ENCODE measurements around the gene ACTN4.
"Not testable (repeated sequence)": the region's sequence is repeated elsewhere in the genome, so short reads cannot be mapped to it uniquely, and the experiment has no call there.

Gene ACTN4

DNA sequence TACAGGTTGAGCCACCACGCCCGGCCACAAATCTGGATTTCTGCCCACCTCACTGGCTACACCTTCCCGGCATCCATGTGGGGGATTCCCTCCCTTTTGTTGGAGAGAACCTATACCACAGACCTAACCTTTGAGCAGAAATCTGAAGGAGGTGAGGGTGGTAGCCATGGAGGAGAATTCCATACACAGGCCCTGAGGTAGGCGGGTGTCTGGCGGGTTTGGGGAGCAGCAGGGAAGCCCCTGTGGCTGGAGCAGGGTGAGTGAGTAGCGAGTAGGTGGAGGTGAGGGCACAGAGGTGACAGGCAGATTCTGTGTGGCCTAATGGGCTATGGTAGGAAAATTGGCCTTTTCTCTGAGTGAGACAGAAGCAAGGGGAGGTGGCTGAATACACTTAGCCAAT, 17.9 kb upstream of the ACTN4 start:
- H3K4me3 Mint-ChIP-seq = no peak overlapping the region
- H3K36me3 Mint-ChIP-seq = peaks cover 44 to 64% of the 10 kb centered on the region in 2 donors
- H3K4me1 Mint-ChIP-seq = peaks cover 8 to 28% of the 10 kb centered on the region in 2 donors
- no peak for ATAC-seq (replicated peaks)
- DNase-seq = no peak
- H3K27me3 Mint-ChIP-seq = no peaks in the 10 kb centered on the region
- H3K27ac Mint-ChIP-seq = peak overlapping the region; percentile 73
- H3K9me3 Mint-ChIP-seq = peaks cover 0 to 3% of the 10 kb centered on the region in 2 donors

DNA sequence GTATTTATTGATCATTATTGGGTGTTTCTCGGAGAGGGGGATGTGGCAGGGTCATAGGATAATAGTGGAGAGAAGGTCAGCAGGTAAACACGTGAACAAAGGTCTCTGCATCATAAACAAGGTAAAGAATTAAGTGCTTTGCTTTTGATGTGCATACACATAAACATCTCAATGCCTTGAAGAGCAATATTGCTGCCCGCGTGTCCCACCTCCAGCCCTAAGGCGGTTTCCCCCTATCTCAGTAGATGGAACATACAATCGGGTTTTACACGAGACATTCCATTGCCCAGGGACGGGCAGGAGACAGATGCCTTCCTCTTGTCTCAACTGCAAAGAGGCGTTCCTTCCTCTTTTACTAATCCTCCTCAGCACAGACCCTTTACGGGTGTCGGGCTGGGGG, 16.1 kb upstream of the ACTN4 start:
- H3K4me3 Mint-ChIP-seq; H3K27me3 Mint-ChIP-seq; ATAC-seq (replicated peaks); H3K9me3 Mint-ChIP-seq; DNase-seq: not testable (repeated sequence)
- Mint-ChIP-seq H3K4me1 (peaks cover 15 to 36% of the 10 kb centered on the region in 2 donors), H3K27ac (peak overlapping the region; percentile 20), H3K36me3 (peaks cover 47 to 65% of the 10 kb centered on the region in 2 donors)

DNA sequence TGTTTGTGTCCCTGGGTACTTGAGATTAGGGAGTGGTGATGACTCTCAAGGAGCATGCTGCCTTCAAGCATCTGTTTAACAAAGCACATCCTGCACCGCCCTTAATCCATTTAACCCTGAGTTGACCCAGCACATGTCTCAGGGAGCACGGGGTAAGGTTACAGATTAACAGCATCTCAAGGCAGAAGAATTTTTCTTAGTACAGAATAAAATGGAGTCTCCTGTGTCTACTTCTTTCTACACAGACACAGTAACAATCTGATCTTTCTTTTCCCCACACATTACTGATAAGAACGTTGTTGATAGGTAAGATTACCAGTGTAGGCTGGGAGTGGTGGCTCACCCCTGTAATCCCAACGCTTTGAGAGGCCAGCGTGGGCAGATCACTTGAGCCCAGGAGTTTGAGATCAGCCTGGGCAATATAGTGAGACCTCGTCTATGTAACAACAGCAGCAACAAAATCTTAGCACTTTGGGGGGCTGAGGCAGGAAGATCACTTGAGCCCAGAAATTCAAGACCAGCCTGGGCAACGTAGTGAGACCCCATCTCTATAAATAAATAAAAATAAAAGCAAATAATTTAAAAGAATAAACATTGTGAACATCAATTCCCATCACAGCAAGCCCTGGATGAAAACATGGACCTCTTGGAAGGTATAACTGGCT, 15.5 kb upstream of the ACTN4 start:
- not testable (repeated sequence) for H3K27ac Mint-ChIP-seq, H3K9me3 Mint-ChIP-seq
- H3K36me3 Mint-ChIP-seq = peaks cover 46 to 65% of the 10 kb centered on the region in 2 donors

DNA sequence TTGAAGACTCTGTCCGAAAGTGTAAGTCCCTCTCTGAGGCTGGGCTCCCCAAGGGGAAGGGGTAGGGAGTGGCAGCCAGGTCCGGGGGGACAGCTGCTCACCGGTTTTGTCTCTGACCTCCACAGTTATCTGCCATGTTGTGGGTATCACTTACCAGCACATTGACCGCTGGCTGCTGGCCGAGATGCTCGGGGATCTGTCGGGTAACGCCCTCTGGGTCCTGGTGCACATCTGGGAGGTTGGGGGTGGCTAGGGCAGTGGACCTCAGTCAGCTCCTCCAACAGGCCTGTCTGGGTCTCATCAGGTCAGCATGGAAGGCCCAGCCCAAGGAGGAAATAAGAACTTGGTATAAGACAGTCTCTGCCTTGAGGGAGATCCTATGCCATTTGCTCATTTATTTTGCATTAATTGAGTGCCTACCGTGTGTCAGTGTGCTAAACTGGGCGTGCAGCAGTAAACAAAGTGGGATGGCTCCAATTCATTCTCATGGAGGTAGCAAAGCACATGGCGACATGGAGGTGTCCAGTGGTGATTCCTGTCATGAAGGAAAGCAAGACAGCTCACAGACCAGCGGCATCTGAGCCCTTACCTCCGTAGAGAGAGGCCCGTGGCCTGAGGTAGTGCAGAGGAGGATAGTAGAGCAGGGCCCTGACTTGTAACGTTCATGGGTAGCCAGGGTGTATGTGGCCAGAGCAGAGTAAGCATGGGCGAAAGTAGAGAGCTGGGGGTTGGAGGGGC, 14.8 kb upstream of the ACTN4 start:
- DNase-seq = no peak
- Mint-ChIP-seq H3K4me3 (no peak overlapping the region), H3K4me1 (peaks cover 21 to 42% of the 10 kb centered on the region in 2 donors), H3K36me3 (peaks cover 45 to 66% of the 10 kb centered on the region in 2 donors), H3K27ac (peak overlapping the region; percentile 16), H3K27me3 (no peaks in the 10 kb centered on the region), H3K9me3 (peaks cover 0 to 3% of the 10 kb centered on the region in 2 donors)
- no peak for ATAC-seq (replicated peaks)

More for the DNA sequence above, 15.5 kb upstream of the ACTN4 start:
- ATAC-seq (replicated peaks); H3K27me3 Mint-ChIP-seq; DNase-seq; H3K4me3 Mint-ChIP-seq: not testable (repeated sequence)
- H3K4me1 Mint-ChIP-seq = peaks cover 19 to 36% of the 10 kb centered on the region in 2 donors

DNA sequence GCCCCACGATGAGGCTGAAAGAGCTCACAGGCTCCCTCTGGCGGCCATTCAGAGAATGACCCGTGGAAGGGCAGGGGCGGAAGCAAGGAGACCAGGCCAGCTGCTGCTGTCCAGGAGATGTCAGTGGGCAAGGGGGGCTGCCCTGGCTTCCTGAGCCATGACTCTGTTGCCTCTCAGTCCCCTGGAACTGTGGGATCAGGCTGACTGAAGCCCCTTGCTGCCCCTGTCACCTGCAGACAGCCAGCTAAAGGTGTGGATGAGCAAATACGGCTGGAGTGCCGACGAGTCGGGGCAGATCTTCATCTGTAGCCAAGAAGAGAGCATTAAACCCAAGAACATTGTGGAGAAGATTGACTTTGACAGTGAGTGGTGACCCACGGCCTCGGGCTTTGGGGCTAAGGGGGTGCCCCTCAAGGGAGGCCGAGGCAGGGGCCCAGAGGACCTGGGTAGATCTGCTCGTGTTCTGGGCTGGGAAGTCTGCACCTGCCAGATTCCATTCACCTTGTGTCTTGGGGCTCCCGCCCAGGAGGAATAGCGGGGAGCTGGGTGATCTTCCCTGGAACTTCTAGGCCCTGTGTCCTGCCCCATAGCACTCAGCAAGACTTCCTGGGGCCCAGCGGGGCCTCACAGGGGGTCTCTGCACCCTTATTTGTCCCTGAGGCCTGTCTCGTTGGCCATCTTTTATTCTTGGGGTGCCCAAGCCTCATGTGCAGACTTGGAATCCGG, 12.5 kb upstream of the ACTN4 start:
- H3K27ac Mint-ChIP-seq = peak overlapping the region; percentile 94
- DNase-seq (peak; percentile 57), ATAC-seq (replicated peaks) (peak in 1 of 2 donors; percentile 35)
- peaks cover 19 to 35% of the 10 kb centered on the region in 2 donors for H3K4me1 Mint-ChIP-seq
- H3K4me3 Mint-ChIP-seq = peak overlapping the region in 1 of 2 donors; percentile 58
- H3K9me3 Mint-ChIP-seq = peaks cover 0 to 3% of the 10 kb centered on the region in 2 donors
- H3K27me3 Mint-ChIP-seq = no peaks in the 10 kb centered on the region
- H3K36me3 Mint-ChIP-seq = peaks cover 36 to 50% of the 10 kb centered on the region in 2 donors

DNA sequence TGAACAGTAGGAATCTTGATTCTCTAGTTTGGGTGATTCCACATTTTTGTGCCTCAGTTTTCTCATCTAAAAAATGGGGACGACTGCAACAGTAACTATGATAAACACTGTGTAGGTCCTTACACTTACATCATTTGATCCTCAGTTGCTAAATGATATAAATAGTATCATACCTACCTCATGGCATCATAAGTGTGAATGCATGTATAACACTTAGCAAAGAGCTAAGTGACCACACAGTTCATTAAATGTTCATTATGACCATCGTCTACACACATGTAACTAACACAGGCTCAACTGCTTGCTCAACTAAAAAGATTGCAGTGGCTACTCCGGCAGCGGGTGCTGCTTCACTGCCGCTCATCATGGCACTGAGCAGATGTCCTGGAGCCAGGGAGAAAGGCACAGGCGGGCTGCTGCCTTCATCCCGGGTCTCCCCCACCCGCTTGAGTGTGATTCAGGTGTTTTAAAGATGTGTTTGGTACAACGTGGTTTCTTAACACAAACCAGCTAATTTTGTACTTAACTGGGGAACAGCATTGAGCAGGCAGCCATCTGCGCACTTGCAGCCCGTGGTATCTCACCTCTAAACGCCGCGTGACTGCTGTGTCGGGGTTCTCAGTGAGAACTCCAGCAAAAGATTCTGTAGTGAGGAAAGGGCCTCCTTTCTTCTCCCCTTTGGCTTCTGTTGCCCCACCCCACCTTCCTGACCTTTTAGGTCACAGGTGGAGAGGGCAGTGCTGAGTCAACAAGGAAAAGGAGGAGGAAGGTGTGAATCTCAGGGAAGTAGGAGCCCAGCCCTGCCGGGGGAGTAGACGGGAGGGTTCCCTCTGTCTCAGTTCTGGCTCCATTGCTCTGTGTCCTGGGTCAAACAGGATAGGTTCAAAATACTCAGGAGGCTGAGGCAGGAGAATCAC, 11.7 kb upstream of the ACTN4 start:
- no peak overlapping the region for H3K4me3 Mint-ChIP-seq
- peaks cover 19 to 35% of the 10 kb centered on the region in 2 donors for H3K4me1 Mint-ChIP-seq
- DNase-seq (no peak), ATAC-seq (replicated peaks) (no peak)
- peaks cover 33 to 45% of the 10 kb centered on the region in 2 donors for H3K36me3 Mint-ChIP-seq
- no peaks in the 10 kb centered on the region for H3K27me3 Mint-ChIP-seq
- H3K27ac Mint-ChIP-seq = peak overlapping the region; percentile 76
- H3K9me3 Mint-ChIP-seq = peaks cover 0 to 3% of the 10 kb centered on the region in 2 donors

DNA sequence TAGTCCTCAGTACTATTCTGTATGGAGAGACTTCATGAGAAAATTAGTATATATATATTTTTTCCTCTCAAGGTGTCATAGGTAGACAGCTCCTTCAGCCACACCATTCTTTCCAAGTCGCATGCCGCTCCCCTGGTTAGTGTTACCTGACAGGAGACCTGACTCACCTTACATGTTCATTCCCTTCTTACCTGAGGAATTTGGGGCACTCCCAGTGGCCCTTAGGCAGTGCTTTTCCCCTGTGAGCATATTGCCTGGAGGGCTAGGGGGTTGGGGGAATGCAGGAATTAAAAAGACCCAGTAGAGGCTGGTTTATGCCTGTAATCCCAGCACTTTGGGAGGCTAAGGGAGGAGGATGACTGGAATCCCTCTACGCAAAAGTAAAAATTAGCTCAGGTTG, 9.0 kb upstream of the ACTN4 start:
- Mint-ChIP-seq H3K4me1 (peaks cover 17 to 27% of the 10 kb centered on the region in 2 donors), H3K4me3 (no peak overlapping the region), H3K9me3 (no peaks in the 10 kb centered on the region), H3K27ac (no peak overlapping the region), H3K27me3 (no peaks in the 10 kb centered on the region), H3K36me3 (peaks cover 15 to 31% of the 10 kb centered on the region in 2 donors)
- DNase-seq = no peak
- ATAC-seq (replicated peaks) = no peak

DNA sequence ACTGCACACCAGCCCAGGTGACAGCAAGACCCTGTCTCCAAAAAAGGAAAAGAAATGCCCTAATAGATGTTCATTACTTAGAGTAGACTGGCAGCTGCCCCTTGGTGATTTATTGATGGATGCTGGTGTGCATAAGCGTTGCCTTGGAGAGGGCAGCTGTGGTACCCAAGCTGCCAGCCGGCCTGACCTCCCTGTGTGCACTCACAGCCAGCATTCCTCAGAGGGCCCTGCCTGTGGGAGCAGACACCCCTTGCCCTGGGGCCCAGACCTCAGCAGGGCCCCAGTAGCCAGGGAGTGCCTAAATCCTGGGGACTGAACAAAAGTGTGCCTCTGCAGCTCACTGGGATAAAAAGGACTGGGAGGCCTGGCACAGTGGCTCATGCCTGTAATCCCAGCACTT, 7.8 kb upstream of the ACTN4 start:
- peaks cover 14 to 22% of the 10 kb centered on the region in 2 donors for H3K4me1 Mint-ChIP-seq
- no peak overlapping the region for H3K4me3 Mint-ChIP-seq
- no peaks in the 10 kb centered on the region for H3K9me3 Mint-ChIP-seq
- DNase-seq = no peak
- H3K27ac Mint-ChIP-seq = no peak overlapping the region
- no peak for ATAC-seq (replicated peaks)
- H3K36me3 Mint-ChIP-seq = peaks cover 11 to 25% of the 10 kb centered on the region in 2 donors
- no peaks in the 10 kb centered on the region for H3K27me3 Mint-ChIP-seq

DNA sequence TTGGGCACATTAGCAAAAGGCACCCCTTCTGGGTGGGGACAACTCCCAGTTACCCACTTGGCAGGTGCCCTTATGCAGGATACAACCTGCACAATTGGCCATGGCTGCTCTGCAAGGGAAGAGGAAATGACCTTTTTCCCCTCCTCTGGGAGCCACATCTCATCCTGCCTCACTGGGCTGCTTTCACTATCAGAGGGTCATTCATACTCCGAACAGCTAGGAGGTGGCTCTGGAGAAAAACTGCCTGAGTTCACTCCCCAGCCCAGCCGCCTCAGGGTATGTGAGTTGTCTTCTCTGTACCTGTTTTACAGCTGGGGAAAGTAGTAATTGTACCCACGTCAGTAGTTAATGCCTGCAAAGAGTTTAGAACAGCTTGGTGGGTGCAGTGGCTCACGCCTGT, 7.1 kb upstream of the ACTN4 start:
- Mint-ChIP-seq H3K36me3 (peaks cover 8 to 22% of the 10 kb centered on the region in 2 donors), H3K4me3 (no peak overlapping the region), H3K4me1 (peaks cover 12 to 19% of the 10 kb centered on the region in 2 donors), H3K27me3 (no peaks in the 10 kb centered on the region), H3K27ac (no peak overlapping the region), H3K9me3 (no peaks in the 10 kb centered on the region)
- ATAC-seq (replicated peaks) (no peak), DNase-seq (no peak)

DNA sequence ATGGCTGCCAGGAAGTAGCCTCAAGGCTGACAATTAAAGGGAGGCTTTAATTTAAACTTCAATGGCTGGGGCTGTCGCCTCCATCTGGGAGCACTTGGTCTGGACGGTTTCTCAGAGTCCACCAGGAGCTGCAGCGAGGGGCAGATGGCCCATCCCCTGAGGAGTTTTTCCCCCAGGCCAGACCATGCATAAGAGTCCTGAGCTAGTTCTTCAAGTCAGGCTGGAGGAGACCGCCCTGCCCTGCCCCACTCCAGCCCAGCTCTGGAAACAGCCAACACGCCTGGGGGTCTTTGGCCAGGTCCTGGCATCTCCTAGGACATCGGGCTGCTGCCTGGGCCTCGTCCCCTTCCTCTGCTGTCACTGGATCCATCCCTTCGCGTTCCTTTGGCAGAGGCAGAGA, 5.3 kb upstream of the ACTN4 start:
- no peak overlapping the region for H3K27ac Mint-ChIP-seq
- no peak for ATAC-seq (replicated peaks)
- H3K4me3 Mint-ChIP-seq = no peak overlapping the region
- H3K9me3 Mint-ChIP-seq = no peaks in the 10 kb centered on the region
- DNase-seq = no peak
- peaks cover 0 to 8% of the 10 kb centered on the region in 2 donors for H3K36me3 Mint-ChIP-seq
- peaks cover 2 to 4% of the 10 kb centered on the region in 2 donors for H3K4me1 Mint-ChIP-seq
- H3K27me3 Mint-ChIP-seq = no peaks in the 10 kb centered on the region

DNA sequence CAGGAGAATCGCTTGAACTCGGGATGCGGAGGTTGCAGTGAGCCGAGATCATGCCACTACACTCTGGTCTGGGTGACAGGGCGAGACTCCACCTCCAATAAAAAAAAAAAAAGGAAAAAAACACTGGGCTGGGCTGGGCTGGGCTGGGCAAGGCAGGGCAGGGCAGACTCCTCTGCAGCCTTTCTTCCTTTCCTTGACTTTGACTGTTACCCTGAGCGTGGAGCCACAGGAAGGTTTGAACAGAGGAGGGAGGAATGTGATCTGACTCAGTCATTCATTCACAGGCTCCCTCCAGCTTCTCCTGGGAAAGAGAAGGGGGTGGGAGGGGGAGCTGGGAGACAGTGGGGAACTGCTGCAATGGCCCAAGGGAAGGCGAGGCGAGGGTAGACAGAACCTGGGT, 2.7 kb upstream of the ACTN4 start:
- H3K36me3 Mint-ChIP-seq = peaks cover 14 to 18% of the 10 kb centered on the region in 2 donors
- no peak overlapping the region for H3K4me3 Mint-ChIP-seq
- H3K27ac Mint-ChIP-seq = no peak overlapping the region
- no peaks in the 10 kb centered on the region for H3K9me3 Mint-ChIP-seq
- ATAC-seq (replicated peaks) = no peak
- no peaks in the 10 kb centered on the region for H3K27me3 Mint-ChIP-seq
- DNase-seq = no peak
- peaks cover 15 to 19% of the 10 kb centered on the region in 2 donors for H3K4me1 Mint-ChIP-seq

DNA sequence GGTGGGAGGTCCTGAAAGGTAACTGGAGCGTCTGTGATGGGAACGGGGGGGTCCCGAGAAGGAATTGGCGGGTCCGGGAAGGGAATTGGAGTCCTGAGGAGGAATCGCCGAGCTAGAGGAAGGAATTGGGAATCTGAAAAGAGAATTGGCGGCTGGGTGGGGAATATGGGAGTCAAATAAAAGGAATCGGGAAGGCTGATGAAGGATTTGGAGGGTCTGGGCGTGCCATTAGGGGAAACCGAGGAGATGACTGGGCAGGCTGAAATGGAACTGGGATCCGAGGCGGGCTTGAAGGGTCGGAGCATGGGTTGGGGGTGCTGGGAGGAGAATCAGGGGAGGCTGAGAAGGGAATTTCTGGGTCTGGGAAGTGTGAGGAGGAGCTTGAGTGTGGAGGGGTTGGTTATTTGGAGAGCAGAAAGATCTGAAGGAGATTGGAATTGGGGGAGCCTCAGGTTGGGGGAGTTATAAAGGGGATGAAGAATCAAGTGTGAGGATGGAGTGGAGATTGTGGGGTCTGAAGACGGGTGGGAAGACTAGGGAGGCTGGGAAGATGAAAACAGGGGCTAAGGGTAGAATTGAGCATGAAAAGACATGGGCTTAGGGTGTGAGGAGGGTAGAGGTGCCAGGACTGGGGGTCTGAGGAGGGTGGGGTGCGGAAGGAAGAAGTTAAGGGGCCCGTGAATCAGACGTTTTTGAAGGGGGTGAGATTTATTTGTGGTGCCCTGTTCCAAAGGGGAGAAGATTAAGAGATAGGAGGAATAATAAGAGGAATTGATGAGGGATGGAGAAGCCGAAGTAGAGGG, 718 bp downstream of the ACTN4 start:
- Mint-ChIP-seq H3K9me3 (no peaks in the 10 kb centered on the region), H3K36me3 (peaks cover 14 to 19% of the 10 kb centered on the region in 2 donors), H3K4me3 (peak overlapping the region; percentile 91 to 98), H3K4me1 (peaks cover 28 to 53% of the 10 kb centered on the region in 2 donors), H3K27ac (peak overlapping the region; percentile 94), H3K27me3 (no peaks in the 10 kb centered on the region)
- DNase-seq (no peak), ATAC-seq (replicated peaks) (no peak)

DNA sequence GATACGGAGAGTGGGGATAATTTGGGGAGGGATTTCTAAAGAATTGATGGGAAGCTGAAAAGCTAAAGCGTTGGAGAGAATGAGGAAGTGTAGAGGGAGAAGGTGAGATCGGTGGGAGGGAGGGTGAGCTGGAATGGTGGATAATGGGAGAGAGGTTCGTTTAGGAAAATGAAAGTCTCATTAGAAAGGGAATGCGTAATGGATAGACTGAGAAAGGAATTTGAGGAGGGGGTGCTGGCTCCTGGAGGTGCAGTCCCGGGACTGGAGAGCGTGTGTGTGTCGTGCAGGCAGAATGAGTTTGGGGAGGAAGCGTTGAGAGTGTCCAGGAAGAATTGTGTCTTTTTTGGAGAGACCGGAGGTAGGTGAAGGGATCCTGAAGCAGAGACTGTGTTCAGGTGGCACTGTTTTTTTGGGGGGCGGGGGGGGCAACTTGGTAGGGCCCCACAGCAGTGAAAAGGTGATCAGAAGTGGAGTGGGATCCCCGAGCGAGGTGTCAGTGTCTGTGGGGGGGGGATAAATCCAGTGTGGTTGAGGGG, 1.4 kb downstream of the ACTN4 start:
- Mint-ChIP-seq H3K4me3 (peak overlapping the region; percentile 91 to 98), H3K27ac (peak overlapping the region; percentile 94), H3K27me3 (no peaks in the 10 kb centered on the region), H3K9me3 (no peaks in the 10 kb centered on the region), H3K4me1 (peaks cover 28 to 59% of the 10 kb centered on the region in 2 donors), H3K36me3 (peaks cover 14 to 25% of the 10 kb centered on the region in 2 donors)
- no peak for ATAC-seq (replicated peaks)
- no peak for DNase-seq
